IMR-90 (cell line): ENCODE results near the gene TNIP2. TPM values are rescaled to one million over a fixed set of nuclear protein-coding genes. Genes with fewer than 3 reads are reported as not detected.

Experiments
- ATAC-seq: fragments of 200-7000 bp; cut with Tn5 transposase; 2 replicates; pipeline ENCODE4 v1.9.1; 2020; ENCODE audit warnings: low read depth, mild to moderate bottlenecking, moderate library complexity
- BruUV-seq: library from RNA; stranded (reverse); fragments of 400-500 nt; replicated peaks from 2 replicates; lab custom pipeline; 2021; lab: Mats Ljungman, UMichigan
- CTCF ChIA-PET: fragments of 300-600 bp; formaldehyde crosslinking; extraction: SDS; loops from one replicate; lab custom pipeline; 2021; ENCODE audit warnings: antibody characterized with exemption; lab: Yijun Ruan, JAX
- POLR2A ChIA-PET: fragments of 300-600 bp; sonication (Branson Sonifier 250); formaldehyde crosslinking; loops from one replicate; lab custom pipeline; 2022; ENCODE audit warnings: antibody characterized with exemption; ENCODE audit not compliant: unreplicated experiment; lab: Charles Lee
- DNase-seq: peaks from one replicate; pipeline ENCODE4 v3.0.0; 2013
- H2AFZ ChIP-seq: replicated peaks from 2 replicates; pipeline ENCODE3; 2013; ENCODE audit warnings: low read length, mild to moderate bottlenecking; ENCODE audit not compliant: poor library complexity
- H2AK5ac ChIP-seq: 2 replicates; pipeline ENCODE4 v1.6.1; 2013; ENCODE audit warnings: low read depth, low read length, inconsistent platforms
- H2AK9ac ChIP-seq: replicated peaks from 2 replicates; pipeline ENCODE3; 2013; ENCODE audit warnings: mild to moderate bottlenecking, low read depth, low read length, moderate library complexity; ENCODE audit not compliant: poor library complexity
- H2BK120ac ChIP-seq: 2 replicates; pipeline ENCODE4 v1.6.1; 2013; ENCODE audit warnings: low read depth, low read length, inconsistent platforms
- H2BK15ac ChIP-seq: 3 replicates; pipeline ENCODE4 v1.6.1; 2013; ENCODE audit warnings: low read depth, low read length, inconsistent platforms
- H2BK20ac ChIP-seq: 2 replicates; pipeline ENCODE4 v1.6.1; 2013; ENCODE audit warnings: low read depth, mild to moderate bottlenecking, inconsistent platforms, low read length, moderate library complexity
- H2BK5ac ChIP-seq: 2 replicates; pipeline ENCODE4 v1.6.1; 2013; ENCODE audit warnings: mild to moderate bottlenecking, low read depth, low read length, inconsistent platforms; ENCODE audit not compliant: poor library complexity, severe bottlenecking
- H3K14ac ChIP-seq: replicated peaks from 2 replicates; pipeline ENCODE4 v1.6.1; 2013; ENCODE audit warnings: low read depth, low read length, inconsistent platforms
- H3K18ac ChIP-seq: 2 replicates; pipeline ENCODE4 v1.6.1; 2013; ENCODE audit warnings: low read depth, low read length, control low read depth
- H3K23ac ChIP-seq: 2 replicates; pipeline ENCODE4 v1.6.1; 2013; ENCODE audit warnings: low read depth, low read length, inconsistent platforms
- H3K27ac ChIP-seq: 2 replicates; pipeline ENCODE4 v1.5.1; 2013; ENCODE audit warnings: mild to moderate bottlenecking, control low read depth, low read length; ENCODE audit not compliant: insufficient read depth
- H3K27me3 ChIP-seq: 2 replicates; pipeline ENCODE4 v1.6.1; 2013; ENCODE audit warnings: low read length; ENCODE audit not compliant: control insufficient read depth, insufficient read depth
- H3K36me3 ChIP-seq: 2 replicates; pipeline ENCODE4 v1.6.1; 2013; ENCODE audit warnings: low read length, mixed read lengths; ENCODE audit not compliant: control insufficient read depth, insufficient read depth
- H3K4ac ChIP-seq: 2 replicates; pipeline ENCODE4 v1.6.1; 2013; ENCODE audit warnings: low read depth, low read length, inconsistent platforms
- H3K4me1 ChIP-seq: 2 replicates; pipeline ENCODE4 v1.6.1; 2013; ENCODE audit warnings: low read length, mixed read lengths; ENCODE audit not compliant: control insufficient read depth, insufficient read depth
- H3K4me2 ChIP-seq: 2 replicates; pipeline ENCODE4 v1.6.1; 2013; ENCODE audit warnings: low read depth, mild to moderate bottlenecking, control low read depth, low read length, moderate library complexity
- H3K4me3 ChIP-seq: 2 replicates; pipeline ENCODE4 v1.5.1; 2013; ENCODE audit warnings: low read depth, mild to moderate bottlenecking, control low read depth, low read length, moderate library complexity; ENCODE audit not compliant: insufficient read depth
- H3K56ac ChIP-seq: 2 replicates; pipeline ENCODE4 v1.6.1; 2013; ENCODE audit warnings: low read length, inconsistent platforms; ENCODE audit not compliant: insufficient read depth; ENCODE audit errors: extremely low read depth
- H3K79me1 ChIP-seq, 2 experiments: 2 replicates each; pipeline ENCODE4 v1.6.1; 2013; ENCODE audit warnings: low read length in 2 of 2, inconsistent platforms in 1 of 2, low read depth in 1 of 2
- H3K9ac ChIP-seq: 2 replicates; pipeline ENCODE4 v1.6.1; 2013; ENCODE audit warnings: low read depth, low read length, control low read depth
- H3K9me1 ChIP-seq: 2 replicates; pipeline ENCODE4 v1.6.1; 2013; ENCODE audit warnings: low read length, inconsistent platforms; ENCODE audit not compliant: insufficient read depth
- H3K9me3 ChIP-seq: 2 replicates; pipeline ENCODE4 v1.6.1; 2013; ENCODE audit warnings: low read length; ENCODE audit not compliant: control insufficient read depth, insufficient read depth
- H4K20me1 ChIP-seq: 2 replicates; pipeline ENCODE4 v1.6.1; 2013; ENCODE audit warnings: low read length, inconsistent platforms; ENCODE audit not compliant: insufficient read depth
- H4K5ac ChIP-seq: 2 replicates; pipeline ENCODE4 v1.6.1; 2013; ENCODE audit warnings: mild to moderate bottlenecking, low read depth, low read length, control low read depth
- H4K8ac ChIP-seq, 2 experiments: 2 replicates each; pipeline ENCODE4 v1.6.1; 2013; ENCODE audit warnings: low read depth in 2 of 2, low read length in 2 of 2, control low read depth in 1 of 2, inconsistent platforms in 1 of 2
- H4K91ac ChIP-seq: 2 replicates; pipeline ENCODE4 v1.6.1; 2013; ENCODE audit warnings: low read depth, low read length, inconsistent platforms; ENCODE audit not compliant: insufficient read depth
- MXI1 ChIP-seq: IDR thresholded peaks from 2 replicates; pipeline ENCODE4 v1.6.1; 2012; ENCODE audit warnings: low read depth, mild to moderate bottlenecking, low read length, moderate library complexity, borderline replicate concordance
- RAD21 ChIP-seq: IDR thresholded peaks from 2 replicates; pipeline ENCODE4 v1.6.1; 2012; ENCODE audit warnings: low read length, improper control_type of control experiment
- WGBS, 2 experiments: methylation state at CpG; one replicate each; pipeline versions ENCODE4 v1.1.5 to v1.1.7; 2013; ENCODE audit warnings: missing lambda C conversion rate in 2 of 2; ENCODE audit not compliant: insufficient read length in 1 of 2; ENCODE audit errors: extremely low coverage in 2 of 2; 5-methylcytosine and 5-hydroxymethylcytosine counted together
- dilution Hi-C: fragments of 300-500 bp; cut with HindIII; formaldehyde crosslinking; loops from one replicate; pipeline ENCODE4 v1.14.3; 2018; ENCODE audit warnings: low sequenced_read_pairs; ENCODE audit not compliant: unreplicated experiment
- in situ Hi-C: fragments of 300-500 bp; cut with MboI; formaldehyde crosslinking; loops from 3 replicates; pipeline ENCODE4 v1.14.3; 2019; ENCODE audit warnings: low sequenced_read_pairs, inconsistent platforms, mixed read lengths
- intact Hi-C: fragments of 100-400 bp; cut with micrococcal nuclease; formaldehyde crosslinking; loops from 2 replicates; pipeline ENCODE4 v1.10.0; 2022
- polyA plus RNA-seq, 3 experiments: library from polyadenylated mRNA; depleted of rRNA; stranded (reverse); fragments of >200 nt; gene quantifications; 2 replicates each; pipeline ENCODE4 v1.2.3, GENCODE V29; 2012; ENCODE audit warnings: low replicate concordance in 1 of 3
- total RNA-seq: library from RNA; depleted of rRNA; stranded (reverse); fragments of >200 nt; gene quantifications from 2 replicates; pipeline ENCODE4 v1.2.3, GENCODE V29; 2012

TNIP2 gene
- total and polyA plus RNA-seq, 2 of the 4 experiments (the other 2 are of a cell fraction), result 33.3 to 38.5 TPM

- POLR2A ChIA-PET, result no interaction called here
- Histone ChIP-seq H3K18ac (no peak overlapping the region), H3K9ac (no peak overlapping the region), H3K36me3 (peaks cover 49% of the 10 kb centered on the region), H3K4ac (no peak overlapping the region), H2BK5ac (no peak overlapping the region), H3K4me1 (peaks cover 28% of the 10 kb centered on the region), H2BK15ac (no peak overlapping the region), H2AK5ac (no peak overlapping the region), H3K4me3 (no peak overlapping the region), H3K23ac (no peak overlapping the region), H3K27ac (no peak overlapping the region), H3K56ac (no peak overlapping the region), H4K91ac (no peak overlapping the region), H3K4me2 (no peak overlapping the region), H2AK9ac (peak overlapping the region; percentile 25), H3K9me1 (peaks cover 31% of the 10 kb centered on the region), H3K9me3 (no peaks in the 10 kb centered on the region), H3K14ac (no peak overlapping the region), H2BK20ac (no peak overlapping the region), H3K79me1 (peaks cover 8 to 57% of the 10 kb centered on the region in 2 experiments; a peak in 3 of 4 replicates), H3K27me3 (no peaks in the 10 kb centered on the region), H2BK120ac (no peak overlapping the region), H4K20me1 (peaks cover 21% of the 10 kb centered on the region), H4K8ac (no peak overlapping the region), H4K5ac (no peak overlapping the region), H2AFZ (no peak overlapping the region)
- ATAC-seq, result no peak
- in situ Hi-C loops (no loop called here), dilution Hi-C loops (no loop called here), intact Hi-C loops (no loop called here)
- CTCF ChIA-PET, result no interaction called here
- DNase-seq, result no peak
- no TSS peak for BruUV-seq
- no peak for TF ChIP-seq RAD21
- no peak for TF ChIP-seq MXI1
- WGBS, 2 experiments, result 90% methylated on average over 3 of the region's 6 CpGs; no CpG with 5 or more reads in 1 of the 2 experiments
Measured at GRCh38 chr4:2742823-2743517, 13.2 kb downstream of the TNIP2 start.
